GM23338 (cell line): Measurements from ENCODE around the gene ZNF512. TPM values are rescaled to one million over a fixed set of nuclear protein-coding genes. Genes with fewer than 3 reads are reported as not detected.

Source experiments
- ATAC-seq: fragments of 200-7000 bp; cut with Tn5 transposase; 3 replicates; pipeline ENCODE4 v1.9.1; 2020
- DNase-seq: peaks from one replicate; pipeline ENCODE4 v3.0.0-alpha.2; 2015; ENCODE audit warnings: low spot score
- H2AFZ ChIP-seq: fragments of 200-600 bp; sonication (generic); 2 replicates; pipeline ENCODE4 v1.8.0; 2016; ENCODE audit warnings: antibody characterized with exemption, mild to moderate bottlenecking, moderate library complexity
- H3F3A ChIP-seq: fragments of 200-600 bp; sonication (generic); replicated peaks from 2 replicates; pipeline ENCODE4 v1.8.0; 2017; ENCODE audit warnings: antibody characterized with exemption, mixed run types, low read depth
- H3K27ac ChIP-seq: fragments of 200-600 bp; sonication (generic); 2 replicates; pipeline ENCODE4 v1.6.1; 2016; ENCODE audit warnings: low read depth
- H3K27me3 ChIP-seq: fragments of 200-600 bp; sonication (generic); 2 replicates; pipeline ENCODE4 v1.8.0; 2016; ENCODE audit warnings: mild to moderate bottlenecking, mixed run types, moderate library complexity; ENCODE audit not compliant: insufficient read depth
- H3K36me3 ChIP-seq: fragments of 200-600 bp; sonication (generic); 2 replicates; pipeline ENCODE4 v1.8.0; 2016; ENCODE audit warnings: mild to moderate bottlenecking; ENCODE audit not compliant: insufficient read depth
- H3K4me1 ChIP-seq: fragments of 200-600 bp; sonication (generic); 2 replicates; pipeline ENCODE4 v1.8.0; 2016; ENCODE audit warnings: mild to moderate bottlenecking, moderate library complexity; ENCODE audit not compliant: insufficient read depth
- H3K4me2 ChIP-seq: fragments of 200-600 bp; sonication (generic); 2 replicates; pipeline ENCODE4 v1.7.1; 2017; ENCODE audit warnings: mixed run types
- H3K4me3 ChIP-seq: fragments of 200-600 bp; sonication (generic); 2 replicates; pipeline ENCODE4 v1.6.1; 2016; ENCODE audit warnings: mixed run types
- H3K79me2 ChIP-seq: fragments of 200-600 bp; sonication (generic); replicated peaks from 2 replicates; pipeline ENCODE4 v1.8.0; 2017; ENCODE audit warnings: mild to moderate bottlenecking; ENCODE audit not compliant: insufficient read depth
- H3K9me2 ChIP-seq: fragments of 200-600 bp; sonication (generic); 2 replicates; pipeline ENCODE4 v1.8.0; 2017; ENCODE audit not compliant: insufficient read depth
- H4K20me1 ChIP-seq: fragments of 200-600 bp; sonication (generic); replicated peaks from 2 replicates; pipeline ENCODE4 v1.8.0; 2017; ENCODE audit warnings: mild to moderate bottlenecking; ENCODE audit not compliant: insufficient read depth
- H3K27ac Mint-ChIP-seq: 2 replicates; pipeline ENCODE4 v1.8.0; 2020; ENCODE audit warnings: inconsistent platforms, mild to moderate bottlenecking, moderate library complexity, mixed read lengths
- H3K27me3 Mint-ChIP-seq: 3 replicates; pipeline ENCODE4 v1.8.0; 2022; ENCODE audit warnings: low read depth, mild to moderate bottlenecking, moderate library complexity, mixed read lengths, inconsistent platforms; ENCODE audit not compliant: insufficient read depth, poor library complexity
- H3K36me3 Mint-ChIP-seq: 3 replicates; pipeline ENCODE4 v1.8.0; 2021; ENCODE audit warnings: low read depth, mild to moderate bottlenecking, inconsistent platforms, moderate library complexity, mixed read lengths
- H3K4me1 Mint-ChIP-seq: 3 replicates; pipeline ENCODE4 v1.8.0; 2020; ENCODE audit warnings: mild to moderate bottlenecking, inconsistent platforms, mixed read lengths
- H3K4me3 Mint-ChIP-seq: 3 replicates; pipeline ENCODE4 v1.8.0; 2021; ENCODE audit warnings: moderate library complexity, mild to moderate bottlenecking, inconsistent platforms, mixed read lengths
- H3K9me3 Mint-ChIP-seq: 3 replicates; pipeline ENCODE4 v1.8.0; 2020; ENCODE audit warnings: moderate library complexity, mild to moderate bottlenecking, inconsistent platforms, mixed read lengths
- CREB1 ChIP-seq: fragments of 250-450 bp; sonication (Bioruptor Pico); IDR thresholded peaks from 2 replicates; pipeline ENCODE4 v1.5.0; 2020; ENCODE audit warnings: low read depth, mild to moderate bottlenecking, moderate library complexity
- CTCF ChIP-seq, 2 experiments: fragments of 200-600 bp in 1 of 2; sonication (generic) in 1 of 2; conservative IDR thresholded peaks; 2 replicates each; pipeline versions ENCODE4 v1.5.1 to v1.6.1; 2016 to 2017; ENCODE audit warnings: antibody characterized with exemption in 2 of 2, low read depth in 2 of 2, mild to moderate bottlenecking in 2 of 2, moderate library complexity in 1 of 2
- ETS1 ChIP-seq: IDR thresholded peaks from 2 replicates; pipeline ENCODE4 v1.6.1; 2016; ENCODE audit warnings: antibody characterized with exemption
- EZH2 ChIP-seq: fragments of 200-600 bp; sonication (generic); IDR thresholded peaks from one replicate; pipeline ENCODE4 v1.8.0; 2017; ENCODE audit warnings: antibody characterized with exemption, mild to moderate bottlenecking, low read depth; ENCODE audit not compliant: unreplicated experiment
- NANOG ChIP-seq: IDR thresholded peaks from 2 replicates; pipeline ENCODE4 v1.6.1; 2016; ENCODE audit warnings: antibody characterized with exemption, borderline replicate concordance
- POLR2AphosphoS5 ChIP-seq: IDR thresholded peaks from 2 replicates; pipeline ENCODE4 v1.6.1; 2016; ENCODE audit warnings: antibody characterized with exemption, low read depth
- REST ChIP-seq: IDR thresholded peaks from one replicate; pipeline ENCODE4 v1.6.1; 2018; ENCODE audit warnings: antibody characterized with exemption; ENCODE audit not compliant: unreplicated experiment
- STAT1 ChIP-seq: IDR thresholded peaks from one replicate; pipeline ENCODE4 v1.6.1; 2016; ENCODE audit warnings: antibody characterized with exemption; ENCODE audit not compliant: unreplicated experiment
- ZNF114 ChIP-seq: fragments of 250-450 bp; sonication (Bioruptor Pico); IDR thresholded peaks from 2 replicates; pipeline ENCODE4 v1.5.0; 2020; ENCODE audit warnings: mild to moderate bottlenecking, moderate library complexity
- ZNF331 ChIP-seq: fragments of 250-450 bp; sonication (Bioruptor Pico); IDR thresholded peaks from 2 replicates; pipeline ENCODE4 v1.5.0; 2020; ENCODE audit warnings: low read depth, mild to moderate bottlenecking, moderate library complexity
- ZNF462 ChIP-seq: fragments of 250-450 bp; sonication (Bioruptor Pico); IDR thresholded peaks from 2 replicates; pipeline ENCODE4 v1.5.0; 2020; ENCODE audit warnings: mild to moderate bottlenecking, moderate library complexity
- polyA plus RNA-seq: library from polyadenylated mRNA; unstranded; fragments of >200 nt; fragmentation: Nextera tagmentation; extraction: Ambion mirVana; gene quantifications from 2 replicates; pipeline ENCODE4 v1.2.1, GENCODE V29; 2016
- total RNA-seq: library from RNA; depleted of rRNA; stranded (reverse); fragments of >200 nt; shearing (Covaris generic); gene quantifications from 2 replicates; pipeline ENCODE4 v1.2.3, GENCODE V29; 2014

Gene ZNF512
- total and polyA plus RNA-seq, 2 experiments from 2014 or later, result 26.0 to 38.4 TPM

GRCh38 chr2:27583390-27583915, 611 bp downstream of the ZNF512 start (continued):
- TF ChIP-seq REST (no peak), NANOG (no peak), CTCF (conservative IDR thresholded peaks at IDR 0.05; ENCODE audit: low read depth in 2 of 2) (no peak), ZNF331 (CRISPR knock-in tag) (no peak), ZNF114 (CRISPR knock-in tag) (no peak), POLR2AphosphoS5 (no peak), ETS1 (no peak)

- peak overlapping the region; percentile 95 for H3K4me3 Mint-ChIP-seq
- DNase-seq, result no peak
- TF ChIP-seq ZNF114 (CRISPR knock-in tag) (no peak), ZNF331 (CRISPR knock-in tag) (no peak), ZNF462 (CRISPR knock-in tag) (no peak), STAT1 (no peak), EZH2 (no peak), POLR2AphosphoS5 (no peak), CREB1 (no peak), NANOG (no peak)
Measured at GRCh38 chr2:27584597-27584996, 1.8 kb downstream of the ZNF512 start.

More at GRCh38 chr2:27584597-27584996, 1.8 kb downstream of the ZNF512 start:
- peaks cover 66% of the 10 kb centered on the region for H3K79me2 ChIP-seq
- no peaks in the 10 kb centered on the region for H3K36me3 ChIP-seq
- no peak overlapping the region for H3K27ac Mint-ChIP-seq
- H3K9me2 ChIP-seq, result peaks cover 8% of the 10 kb centered on the region; the same call in 1 of the 2 replicates
- no peaks in the 10 kb centered on the region for H3F3A ChIP-seq
- peaks cover 16% of the 10 kb centered on the region for H3K4me1 Mint-ChIP-seq
- no peaks in the 10 kb centered on the region for H3K27me3 ChIP-seq
- peaks cover 17% of the 10 kb centered on the region for H3K9me3 Mint-ChIP-seq
- no peak overlapping the region for H3K27ac ChIP-seq
- H3K36me3 Mint-ChIP-seq, result peaks cover 4% of the 10 kb centered on the region; the same call in 1 of the 3 replicates
- H2AFZ ChIP-seq, result no peak overlapping the region
- peaks cover 27% of the 10 kb centered on the region for H4K20me1 ChIP-seq
- peaks cover 13% of the 10 kb centered on the region for H3K27me3 Mint-ChIP-seq
- H3K4me2 ChIP-seq, result peak overlapping the region; percentile 93
- no peak for ATAC-seq
- H3K4me3 ChIP-seq, result peak overlapping the region; percentile 93
- peaks cover 7% of the 10 kb centered on the region; the same call in 1 of the 2 replicates for H3K4me1 ChIP-seq
